HG02678 (cell line): ENCODE data around the gene COIL.
A peak's percentile ranks its signal among the peaks of the same experiment; 100 is the strongest.
"Not testable (repeated sequence)": the region's sequence is repeated elsewhere in the genome, so short reads cannot be mapped to it uniquely, and the experiment has no call there.

Experiments
- ATAC-seq: cut with Tn5 transposase; IDR thresholded peaks from one replicate; pipeline ENCODE4 v1.9.1; 2021; ENCODE audit warnings: mild to moderate bottlenecking, moderate library complexity; ENCODE audit not compliant: unreplicated experiment

The COIL gene

DNA sequence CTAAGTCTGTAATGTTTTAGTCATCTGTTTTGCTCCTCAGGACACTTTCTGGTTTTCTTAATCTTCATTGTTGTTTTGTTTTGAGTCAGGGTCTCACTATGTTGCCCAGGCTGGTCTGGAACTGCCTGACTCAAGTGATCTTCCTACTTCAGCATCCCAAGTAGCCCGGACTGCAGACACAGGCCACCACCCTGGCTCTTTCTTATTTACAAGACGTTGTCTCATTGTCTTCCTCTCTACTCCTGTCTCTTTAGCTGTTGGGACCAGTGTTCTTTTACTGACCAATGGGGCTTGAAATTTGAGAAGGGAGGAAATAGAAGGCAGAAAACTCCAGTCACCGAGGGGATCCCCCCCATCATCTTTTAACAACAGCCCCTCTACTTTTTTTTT lies 18.2 kb upstream of the COIL start:
- no peak for ATAC-seq

DNA sequence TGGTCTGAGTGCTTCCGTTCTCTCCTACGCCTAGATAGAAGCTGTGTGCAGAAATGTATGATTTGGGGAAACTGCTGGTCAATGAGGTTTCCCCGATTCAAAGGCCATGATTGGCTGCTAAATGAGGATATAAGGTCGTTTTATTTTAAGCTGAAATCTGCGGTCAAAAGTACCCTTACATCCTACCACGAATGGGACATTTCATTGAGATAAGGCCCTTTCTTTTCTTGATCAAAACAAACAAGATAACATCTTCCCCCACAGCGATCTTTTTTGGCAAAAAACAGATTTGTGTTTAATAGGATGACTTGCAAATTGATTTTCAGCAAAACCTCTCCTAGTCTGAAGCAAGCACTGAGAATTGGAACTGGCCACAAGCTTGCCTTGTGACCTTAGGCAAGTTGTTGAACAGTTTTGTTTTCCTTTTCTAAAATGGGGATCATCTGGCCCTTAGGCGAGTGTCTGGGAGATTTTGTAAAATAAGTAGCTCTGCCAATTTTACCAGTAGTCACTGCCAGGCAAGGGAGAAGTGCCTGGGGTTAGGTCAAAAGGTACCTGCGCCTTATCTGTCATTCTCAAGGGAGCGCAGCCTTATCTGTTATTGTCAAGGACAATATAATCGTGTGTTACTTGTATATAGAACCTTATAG lies 17.7 kb upstream of the COIL start:
- ATAC-seq = peak; percentile 30

DNA sequence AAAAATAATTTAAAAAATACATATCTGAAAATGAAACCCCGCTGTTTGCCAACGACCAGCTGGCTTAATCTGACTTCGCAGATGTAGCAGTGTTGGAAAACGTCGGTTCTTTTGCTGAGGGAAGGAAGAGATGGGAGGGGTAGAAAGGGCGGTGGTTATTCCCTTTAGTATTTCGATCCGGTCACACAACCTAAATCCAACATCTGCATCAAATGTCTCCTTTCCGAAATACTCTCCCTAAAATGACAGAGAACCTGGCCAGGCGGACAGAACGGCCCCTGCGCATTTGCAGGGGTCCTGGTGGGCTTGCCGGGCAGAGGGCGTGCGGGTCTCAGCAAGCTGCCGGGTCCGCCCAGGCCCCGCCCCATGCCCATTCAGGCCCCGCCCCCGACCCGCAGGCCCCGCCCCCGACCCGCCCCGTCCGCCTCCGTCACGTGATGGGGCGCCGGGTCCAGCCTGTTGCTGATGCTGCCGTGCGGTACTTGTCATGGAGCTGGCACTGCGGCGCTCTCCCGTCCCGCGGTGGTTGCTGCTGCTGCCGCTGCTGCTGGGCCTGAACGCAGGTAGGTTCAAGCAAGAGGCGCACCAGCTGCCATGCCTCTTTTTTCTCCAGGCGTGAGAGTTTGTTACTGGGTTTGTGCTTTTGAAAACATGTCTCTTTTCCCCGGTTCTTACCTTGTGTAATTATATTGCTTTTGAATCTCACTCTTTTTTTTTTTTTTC lies 17.0 kb upstream of the COIL start, which contains the start of gene SCPEP1:
SCPEP1 (plus strand) TSS at position 459 of the 723 bp plus-strand sequence; CDS start at position 488, 29 bp downstream.
- ATAC-seq = peak; percentile 74

DNA sequence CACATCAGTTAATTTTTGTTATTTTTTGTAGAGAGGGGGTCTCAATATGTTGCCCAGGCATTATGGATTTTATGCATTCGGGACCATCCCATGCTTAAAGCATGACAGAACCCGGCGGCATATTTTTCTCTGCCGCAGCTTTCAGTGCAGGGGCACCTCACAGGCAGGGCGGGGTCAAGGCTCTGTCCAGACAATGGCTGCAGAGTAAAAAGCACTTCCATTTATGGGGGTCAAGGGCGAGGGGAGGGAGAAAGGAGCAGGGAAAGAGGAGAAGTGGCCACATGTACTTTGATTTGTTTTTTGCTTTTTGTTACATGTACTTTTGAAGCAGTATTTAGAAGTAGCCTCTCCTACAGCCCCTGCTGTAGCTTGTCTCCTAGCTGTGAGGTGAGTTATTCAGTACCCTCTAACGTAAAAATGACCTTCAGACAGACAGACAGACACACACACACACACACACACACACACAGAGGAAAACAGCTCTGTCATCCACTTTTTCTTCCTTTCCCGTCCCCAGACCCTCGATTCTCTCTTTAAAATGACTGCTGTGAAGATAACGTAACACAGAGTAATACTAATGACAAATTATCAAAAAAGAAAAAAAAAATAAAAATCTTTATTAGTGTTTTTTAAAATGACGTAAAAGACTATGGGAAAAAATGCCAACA lies 16.2 kb upstream of the COIL start:
- ATAC-seq = no peak

DNA sequence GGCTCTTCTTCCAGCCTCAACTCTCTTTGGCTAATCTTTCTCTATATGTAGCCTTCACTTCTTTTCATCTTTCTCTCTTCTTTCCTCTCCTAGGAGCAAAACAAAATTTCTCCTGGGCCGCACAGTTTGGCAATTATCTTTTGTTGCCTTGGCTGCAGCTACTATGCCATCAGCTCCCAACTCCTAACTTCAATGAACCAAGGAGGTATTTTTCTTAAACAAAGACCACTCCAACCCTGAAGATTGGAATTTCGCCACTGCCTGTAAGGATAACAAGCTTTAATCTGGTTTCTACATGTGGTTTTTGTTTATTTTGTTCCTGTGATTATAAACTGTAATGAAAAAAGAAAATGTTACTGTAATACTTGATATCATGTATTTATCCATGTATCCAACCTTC lies 14.8 kb upstream of the COIL start:
- no peak for ATAC-seq

DNA sequence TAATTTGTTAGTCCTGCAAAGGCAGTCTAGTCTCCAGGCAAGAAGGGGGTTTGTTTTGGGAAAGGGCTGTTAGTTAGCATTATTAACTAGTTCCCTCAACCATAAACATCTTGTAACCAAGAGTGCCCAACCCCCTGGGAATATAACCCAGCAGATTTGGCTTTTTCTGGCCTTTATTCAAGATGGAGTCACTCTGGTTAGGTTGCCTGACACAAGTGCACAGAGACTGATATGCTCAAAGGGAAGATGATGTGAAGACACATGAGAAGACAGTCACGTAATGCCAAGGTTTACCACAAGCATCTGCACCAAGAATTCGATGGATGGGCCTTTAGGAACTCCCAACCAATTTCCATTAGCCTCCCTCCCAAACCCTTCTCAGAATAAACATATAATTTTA lies 13.2 kb upstream of the COIL start:
- ATAC-seq = no peak

DNA sequence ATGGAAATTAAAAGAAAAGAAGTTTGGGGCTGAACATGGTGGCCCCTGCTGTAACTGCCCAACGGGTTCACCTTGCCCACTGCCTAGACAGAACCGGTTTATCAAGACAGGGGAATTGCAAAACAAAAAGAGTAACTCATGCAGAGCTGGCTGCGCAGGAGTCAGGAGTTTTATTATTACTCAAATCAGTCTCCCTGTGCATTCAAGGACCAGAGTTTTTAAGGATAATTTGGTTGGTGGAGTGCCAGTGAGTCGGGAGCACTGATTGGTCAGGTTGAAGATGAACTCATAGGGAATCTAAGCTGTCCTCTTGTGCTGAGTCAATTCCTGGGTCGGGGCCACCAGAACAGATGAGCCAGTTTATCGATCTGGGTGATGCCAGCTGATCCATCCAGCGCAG lies 12.7 kb upstream of the COIL start:
- no peak for ATAC-seq

DNA sequence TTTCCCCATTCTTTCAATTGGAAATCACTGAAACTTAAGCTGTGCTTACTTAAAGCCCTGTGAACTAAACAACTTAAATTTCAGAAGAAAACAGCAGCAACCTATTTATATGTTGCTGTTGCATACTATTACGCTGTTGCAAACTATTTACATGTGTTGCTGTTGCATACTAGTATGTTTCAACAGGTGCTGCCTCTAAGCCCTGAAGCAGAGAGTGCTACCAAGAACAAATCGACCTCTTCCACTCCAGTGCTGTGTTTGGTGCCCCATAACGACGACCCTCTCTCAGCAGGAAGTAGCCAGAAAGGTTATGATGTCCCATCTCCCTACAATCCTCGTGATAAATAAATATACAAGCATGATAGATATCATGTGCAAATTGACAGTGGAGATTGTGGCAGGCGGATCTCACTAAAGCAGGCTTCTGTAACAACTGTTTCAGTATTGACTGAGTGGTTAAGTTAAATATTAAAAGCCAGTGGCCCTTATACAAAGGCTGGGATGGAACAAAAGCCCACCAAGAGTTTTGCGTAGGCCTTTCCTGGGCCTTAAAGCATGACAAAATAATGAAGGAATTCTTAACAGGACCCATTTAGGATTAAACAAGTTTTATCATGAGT lies 11.4 kb upstream of the COIL start:
- no peak for ATAC-seq

DNA sequence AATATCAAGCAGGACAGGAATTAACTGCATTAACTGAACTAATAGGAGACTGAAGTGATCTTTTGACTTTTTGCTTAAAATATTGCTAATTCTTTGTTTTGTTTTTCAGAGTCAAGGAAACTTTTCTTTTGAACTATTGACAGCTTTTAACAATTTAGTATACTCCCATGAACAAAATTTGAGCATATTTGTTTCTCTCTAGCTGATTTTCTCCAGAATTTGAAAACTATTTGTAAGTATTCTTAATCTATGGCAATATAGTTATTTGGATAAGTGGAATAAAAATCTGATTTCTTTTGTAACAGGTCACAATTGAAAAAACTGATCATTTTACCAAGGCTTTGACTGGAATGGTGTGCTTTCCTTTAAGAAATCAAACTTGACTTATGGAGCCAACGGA lies 10.1 kb upstream of the COIL start:
- ATAC-seq = no peak

DNA sequence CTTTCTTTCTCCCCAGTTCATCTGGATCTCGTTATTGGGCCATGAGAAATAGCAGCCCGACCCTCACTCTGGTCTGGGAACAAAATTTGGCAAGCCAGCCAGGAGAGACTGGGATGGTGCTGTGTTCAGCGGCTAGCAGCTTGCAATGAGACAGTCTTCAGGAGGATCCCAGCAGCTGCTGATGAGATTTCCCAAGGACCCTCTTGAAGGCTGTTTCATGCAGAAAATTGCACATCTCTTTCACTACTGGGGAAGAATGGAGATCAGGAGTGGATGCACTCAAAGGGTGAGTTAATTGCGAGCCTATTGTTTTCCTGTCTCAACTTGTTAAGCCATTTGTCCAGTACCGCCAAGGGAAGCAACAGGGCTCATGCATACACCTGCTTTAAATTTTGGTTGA lies 5.5 kb upstream of the COIL start:
- no peak for ATAC-seq

DNA sequence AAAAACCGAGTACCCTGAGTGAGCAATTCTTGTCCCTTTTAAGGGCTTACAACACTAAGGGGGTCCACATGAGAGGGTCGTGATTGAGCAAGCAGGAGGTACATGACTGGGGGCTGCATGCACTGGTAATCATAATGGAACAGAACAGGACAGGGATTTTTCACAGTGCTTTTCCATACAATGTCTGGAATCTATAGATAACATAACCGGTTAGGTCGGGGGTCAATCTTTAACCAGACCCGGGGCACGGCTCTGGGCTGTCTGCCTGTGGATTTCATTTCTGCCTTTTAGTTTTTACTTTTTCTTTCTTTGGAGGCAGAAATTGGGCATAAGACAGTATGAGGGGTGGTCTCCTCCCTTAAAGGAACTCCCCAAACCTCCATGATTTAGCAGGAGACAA lies 4.8 kb upstream of the COIL start:
- ATAC-seq = not testable (repeated sequence)

DNA sequence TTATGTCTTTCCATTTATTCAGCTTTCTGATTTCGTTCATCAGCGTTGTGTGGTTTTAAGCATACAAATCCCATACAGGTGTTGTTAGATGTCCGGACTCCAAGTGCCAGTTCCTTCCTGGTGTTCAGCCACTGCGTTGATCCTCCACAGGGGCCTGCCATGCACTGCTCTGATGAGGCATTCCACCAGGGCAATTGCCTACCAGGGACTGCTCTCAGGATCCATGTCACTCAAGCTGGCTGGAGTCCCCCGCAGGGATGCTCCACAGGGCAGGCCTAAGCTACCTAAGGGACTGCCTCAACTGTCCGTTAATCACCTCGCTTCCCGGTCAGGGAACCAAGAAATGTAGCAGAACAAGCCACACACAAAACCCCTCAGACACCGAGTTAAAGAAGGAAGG lies 4.4 kb upstream of the COIL start:
- ATAC-seq = not testable (repeated sequence)

DNA sequence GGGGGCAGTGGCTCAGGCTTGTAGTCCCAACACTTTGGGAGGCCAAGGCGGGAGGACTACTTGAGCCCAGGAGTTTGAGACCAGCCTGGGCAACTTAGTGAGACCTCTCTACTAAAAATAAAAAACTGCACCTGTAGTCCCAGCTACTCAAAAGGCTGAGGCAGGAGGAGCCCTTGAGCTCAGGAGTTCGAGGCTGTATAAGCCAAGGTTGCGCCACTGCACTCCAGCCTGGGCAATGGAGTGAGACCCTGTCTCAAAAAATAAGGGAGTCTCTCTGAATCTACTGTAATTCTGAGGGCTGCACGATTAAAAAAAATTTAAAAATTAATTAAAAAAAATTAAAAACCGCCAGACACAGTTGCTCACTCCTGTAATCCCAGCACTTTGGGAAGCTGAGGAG lies 3.9 kb downstream of the COIL start:
- no peak for ATAC-seq

DNA sequence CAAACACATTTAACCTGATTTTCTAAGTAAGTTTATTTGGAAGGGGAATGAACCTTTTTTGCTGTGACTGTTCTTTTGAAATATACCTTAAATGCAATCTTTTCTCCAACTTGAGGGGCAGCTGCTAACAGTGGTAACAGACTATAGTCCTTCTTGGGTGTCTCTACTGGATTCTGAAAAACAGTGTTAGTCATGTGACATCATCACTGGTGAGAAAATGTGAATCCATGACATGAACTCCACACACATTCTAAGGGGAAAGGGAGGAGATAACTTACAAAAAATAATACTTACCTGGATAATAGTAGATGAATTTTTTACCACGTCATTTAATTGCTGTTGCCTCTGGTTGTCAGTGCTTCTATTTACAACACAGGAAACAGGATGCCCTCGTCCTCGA lies 11.3 kb downstream of the COIL start:
- no peak for ATAC-seq

DNA sequence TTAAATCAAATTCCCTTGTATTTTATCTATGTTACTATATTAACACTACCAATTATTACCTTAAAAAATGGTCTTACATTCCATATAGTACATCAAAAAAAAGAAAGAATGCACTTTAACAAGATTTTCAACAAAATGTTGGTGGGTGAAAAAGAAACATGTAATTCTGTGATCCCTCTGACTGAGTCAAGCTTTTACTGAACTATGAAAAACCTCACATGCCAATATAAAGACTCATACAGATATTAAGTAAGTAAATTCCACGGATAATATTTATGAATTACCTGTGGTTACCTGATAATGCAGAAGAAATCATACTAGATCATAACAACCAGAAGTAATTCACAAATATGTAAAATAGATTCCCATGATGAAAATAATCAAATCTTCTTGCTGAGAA lies 12.4 kb downstream of the COIL start:
- ATAC-seq = no peak

DNA sequence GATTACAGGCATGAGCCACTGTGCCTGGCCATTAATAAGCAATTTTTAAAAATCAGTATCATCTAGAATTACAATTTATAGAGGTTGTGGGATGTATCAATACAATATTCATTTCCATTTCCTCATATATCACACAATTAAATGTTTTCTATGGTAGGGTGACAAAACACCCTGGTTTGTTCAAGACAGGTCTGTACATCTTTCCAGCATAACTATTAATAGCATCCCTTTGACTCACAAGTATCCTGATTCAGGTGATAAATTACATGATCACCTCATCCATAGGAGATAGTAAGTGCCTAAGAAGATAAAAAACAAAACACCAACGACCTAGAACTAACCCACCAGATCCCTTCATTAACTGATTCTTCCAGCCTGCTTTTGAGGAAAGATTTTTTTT lies 13.1 kb downstream of the COIL start:
- ATAC-seq = no peak

DNA sequence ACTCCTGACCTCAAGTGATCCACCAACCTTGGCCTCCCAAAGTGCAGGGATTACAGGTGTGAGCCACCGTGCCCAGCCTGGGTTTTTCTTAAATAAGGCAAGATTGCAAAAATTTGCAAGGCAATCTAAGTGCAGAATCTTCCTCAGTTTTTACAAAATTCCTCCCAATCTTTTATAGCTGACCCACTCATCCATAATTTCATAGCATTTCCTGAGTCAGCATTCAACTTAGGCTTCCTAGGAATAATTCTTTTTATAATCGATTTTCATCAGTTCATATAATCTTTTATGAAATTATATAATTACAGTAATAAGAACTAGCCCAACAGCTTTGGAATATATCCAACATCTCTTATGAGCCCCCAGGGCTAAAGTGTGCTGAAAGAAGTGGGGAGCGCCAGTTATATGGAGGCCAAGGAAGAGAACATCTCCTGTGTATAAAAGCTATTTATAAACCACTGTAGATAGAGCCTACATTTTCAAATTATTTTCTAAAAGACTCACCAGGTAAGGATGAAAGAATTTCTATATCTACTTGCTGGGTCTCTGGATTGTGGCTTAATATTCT lies 14.8 kb downstream of the COIL start:
- ATAC-seq = no peak

DNA sequence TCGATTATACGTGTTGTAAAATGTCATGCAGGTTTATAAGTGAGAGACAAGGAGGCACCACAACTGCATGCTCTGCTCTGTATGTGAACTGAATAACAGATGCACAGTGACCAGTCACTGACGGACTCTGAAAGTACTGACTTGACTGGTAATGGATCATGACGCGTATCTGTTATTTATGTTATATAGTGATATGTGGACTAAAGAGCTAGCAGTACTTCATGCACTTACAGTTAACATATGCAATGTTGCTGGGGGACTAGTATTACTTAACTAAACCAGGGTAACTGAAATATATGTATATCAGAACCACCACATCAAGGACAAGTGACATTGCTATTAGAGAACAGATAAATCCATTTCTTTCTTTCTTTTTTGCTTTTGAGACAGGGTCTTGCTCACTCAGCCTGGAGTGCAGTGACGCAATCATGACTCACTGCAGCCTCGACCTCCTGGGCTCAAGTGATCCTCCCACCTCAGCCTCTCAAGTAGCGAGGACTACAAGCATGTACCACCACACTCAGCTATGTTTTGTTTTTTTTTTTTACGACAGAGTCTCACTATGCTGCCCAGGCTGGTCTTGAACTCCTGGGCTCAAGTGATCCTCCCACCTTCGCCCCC lies 17.2 kb downstream of the COIL start:
- no peak for ATAC-seq

DNA sequence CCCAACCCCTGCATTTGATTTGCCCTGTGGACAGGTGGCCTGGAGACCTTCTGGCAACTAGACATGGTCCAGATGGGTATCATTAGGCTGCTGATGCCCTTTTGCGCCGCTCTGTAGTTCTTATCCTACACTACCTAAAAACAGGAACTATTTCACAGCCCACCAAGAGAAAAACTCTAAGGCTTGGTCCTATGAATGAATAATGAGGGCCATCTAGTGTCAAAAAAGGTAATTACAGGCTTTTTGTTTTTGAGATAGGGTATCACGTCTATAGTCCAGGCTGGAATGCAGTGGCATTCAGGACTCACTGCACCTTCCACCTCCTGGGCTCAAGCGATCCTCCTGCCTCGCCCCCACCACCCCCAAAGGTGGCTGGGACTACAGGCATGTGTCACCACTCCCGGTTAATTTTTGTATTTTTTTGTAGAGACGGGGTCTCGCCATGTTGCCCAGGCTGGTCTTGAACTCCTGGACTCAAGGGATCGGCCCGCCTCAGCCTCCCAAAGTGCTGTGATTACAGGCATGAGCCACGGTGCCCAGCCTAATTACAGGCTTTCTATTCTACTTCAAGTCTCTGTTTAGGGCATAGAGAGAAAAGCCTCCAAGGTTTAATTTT lies 20.9 kb downstream of the COIL start:
- no peak for ATAC-seq

DNA sequence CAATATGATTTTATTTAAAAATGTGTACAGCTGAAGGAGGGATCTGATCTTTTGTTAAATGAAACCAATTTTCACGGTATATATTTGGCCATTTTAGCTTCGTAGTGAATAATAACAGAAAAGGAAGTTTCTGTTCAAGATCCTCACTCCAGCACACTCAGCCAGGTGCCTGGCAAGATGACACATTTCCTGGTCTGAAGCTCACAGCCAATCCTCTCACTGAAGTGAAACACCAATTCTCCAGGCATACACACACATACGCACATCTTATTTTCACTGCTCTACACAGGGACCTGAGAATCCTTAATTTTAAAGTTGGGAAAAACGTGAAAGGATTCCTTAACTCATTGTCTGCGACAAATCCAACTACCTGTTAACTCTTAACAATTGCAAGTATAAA lies 22.6 kb downstream of the COIL start:
- not testable (repeated sequence) for ATAC-seq

DNA sequence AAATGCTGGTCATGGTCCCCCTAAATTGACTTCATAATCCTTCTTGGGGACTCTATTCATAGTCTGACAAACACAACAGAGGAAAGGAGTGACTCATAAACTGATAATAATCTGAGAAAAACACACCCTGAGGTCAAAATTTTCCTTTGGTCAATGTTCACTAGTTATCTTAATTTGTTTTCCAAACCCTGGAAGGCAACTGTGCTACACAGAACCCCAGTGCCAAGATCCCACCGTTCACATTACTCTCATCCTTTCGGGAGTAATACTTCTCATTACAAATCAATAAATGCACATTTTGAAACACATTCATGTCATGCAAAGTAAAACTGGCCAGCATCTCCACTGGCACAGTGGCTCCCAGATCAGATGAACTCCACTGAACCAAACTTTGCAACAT lies 23.2 kb downstream of the COIL start:
- no peak for ATAC-seq
